GM12875 (cell line): ENCODE data around the gene PPFIBP2.
"Not testable (repeated sequence)": the region's sequence is repeated elsewhere in the genome, so short reads cannot be mapped to it uniquely, and the experiment has no call there.

ENCODE experiments used
- H3K4me3 ChIP-seq: one replicate; pipeline ENCODE4 v1.5.1; 2011; ENCODE audit warnings: low read depth, low read length, control low read depth
- TF ChIP-seq, protein P1 (sequence below): IDR thresholded peaks from 2 replicates; pipeline ENCODE4 v1.5.1; 2011; ENCODE audit warnings: low read depth, mild to moderate bottlenecking, control low read depth, inconsistent platforms, low read length, moderate library complexity, borderline replicate concordance; ENCODE audit not compliant: insufficient read depth

Gene PPFIBP2

DNA sequence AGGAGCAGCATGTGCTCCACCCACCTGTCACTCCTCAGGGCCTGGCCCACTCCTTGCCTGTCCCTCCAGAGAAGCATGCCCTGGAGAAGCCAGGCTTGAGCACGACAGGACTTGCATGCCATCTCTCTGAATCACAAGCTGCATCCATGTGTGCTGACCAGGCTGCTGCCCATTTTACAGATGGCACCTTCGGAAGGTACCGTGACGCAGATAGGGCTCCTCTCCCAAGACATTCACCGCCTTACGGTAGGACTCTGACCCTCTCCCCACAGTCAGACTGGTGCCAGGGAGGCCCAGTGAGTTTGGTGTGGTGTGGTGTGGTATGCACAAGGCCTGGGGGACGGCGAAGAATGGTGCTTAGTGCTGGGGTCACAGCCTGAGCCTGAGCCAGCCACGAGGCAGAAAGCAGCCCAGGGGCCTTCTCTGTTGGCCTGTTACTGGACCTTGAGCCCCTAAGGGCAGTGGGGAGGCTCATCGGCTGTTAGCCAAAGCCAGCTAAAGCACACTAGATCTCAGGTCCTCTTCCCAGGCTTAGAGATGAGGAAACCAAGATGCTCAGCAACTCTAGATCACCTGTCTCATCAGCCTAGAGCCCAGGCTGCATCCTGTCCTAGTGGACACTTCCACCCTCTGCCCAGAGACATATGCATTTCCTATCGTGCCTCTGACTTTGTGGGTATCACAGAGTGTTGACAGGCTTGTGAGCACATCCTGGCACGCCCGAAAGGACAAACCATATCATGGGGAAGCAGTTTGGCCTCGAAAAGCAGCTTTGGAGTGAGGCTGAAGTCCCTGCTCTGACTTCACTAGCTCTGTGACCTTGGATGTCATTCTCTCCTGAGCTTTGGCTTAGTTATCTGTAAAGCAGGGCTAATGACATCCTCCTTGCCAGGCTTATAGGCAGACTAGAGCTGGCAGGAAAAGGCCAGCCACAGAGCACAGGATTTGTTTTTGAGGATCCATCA lies 141.7 kb downstream of the PPFIBP2 start:
- H3K4me3 ChIP-seq: no peak overlapping the region
- TF ChIP-seq, protein P1, sequence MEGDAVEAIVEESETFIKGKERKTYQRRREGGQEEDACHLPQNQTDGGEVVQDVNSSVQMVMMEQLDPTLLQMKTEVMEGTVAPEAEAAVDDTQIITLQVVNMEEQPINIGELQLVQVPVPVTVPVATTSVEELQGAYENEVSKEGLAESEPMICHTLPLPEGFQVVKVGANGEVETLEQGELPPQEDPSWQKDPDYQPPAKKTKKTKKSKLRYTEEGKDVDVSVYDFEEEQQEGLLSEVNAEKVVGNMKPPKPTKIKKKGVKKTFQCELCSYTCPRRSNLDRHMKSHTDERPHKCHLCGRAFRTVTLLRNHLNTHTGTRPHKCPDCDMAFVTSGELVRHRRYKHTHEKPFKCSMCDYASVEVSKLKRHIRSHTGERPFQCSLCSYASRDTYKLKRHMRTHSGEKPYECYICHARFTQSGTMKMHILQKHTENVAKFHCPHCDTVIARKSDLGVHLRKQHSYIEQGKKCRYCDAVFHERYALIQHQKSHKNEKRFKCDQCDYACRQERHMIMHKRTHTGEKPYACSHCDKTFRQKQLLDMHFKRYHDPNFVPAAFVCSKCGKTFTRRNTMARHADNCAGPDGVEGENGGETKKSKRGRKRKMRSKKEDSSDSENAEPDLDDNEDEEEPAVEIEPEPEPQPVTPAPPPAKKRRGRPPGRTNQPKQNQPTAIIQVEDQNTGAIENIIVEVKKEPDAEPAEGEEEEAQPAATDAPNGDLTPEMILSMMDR: no peak

DNA sequence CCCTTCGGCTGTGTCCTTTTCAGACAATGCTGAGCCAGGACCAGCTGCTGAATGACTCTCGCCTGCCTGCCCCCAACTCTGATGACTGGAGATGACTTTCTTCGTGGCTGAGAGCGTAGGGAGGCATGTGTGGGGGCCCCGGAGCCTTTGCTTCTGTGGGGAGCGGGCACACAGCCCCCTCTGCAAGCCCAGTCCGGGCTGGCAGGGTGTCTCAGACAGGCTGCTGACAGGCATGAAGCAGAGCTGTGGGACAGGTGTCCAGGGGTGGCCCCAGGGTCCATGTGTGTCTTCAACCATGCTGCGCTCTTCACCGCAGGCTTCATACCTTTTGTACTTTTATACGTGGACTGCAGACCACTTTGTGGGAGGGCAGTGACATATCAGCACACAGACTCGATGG lies 142.9 kb downstream of the PPFIBP2 start:
- TF ChIP-seq, protein P1: no peak
- no peak overlapping the region for H3K4me3 ChIP-seq

DNA sequence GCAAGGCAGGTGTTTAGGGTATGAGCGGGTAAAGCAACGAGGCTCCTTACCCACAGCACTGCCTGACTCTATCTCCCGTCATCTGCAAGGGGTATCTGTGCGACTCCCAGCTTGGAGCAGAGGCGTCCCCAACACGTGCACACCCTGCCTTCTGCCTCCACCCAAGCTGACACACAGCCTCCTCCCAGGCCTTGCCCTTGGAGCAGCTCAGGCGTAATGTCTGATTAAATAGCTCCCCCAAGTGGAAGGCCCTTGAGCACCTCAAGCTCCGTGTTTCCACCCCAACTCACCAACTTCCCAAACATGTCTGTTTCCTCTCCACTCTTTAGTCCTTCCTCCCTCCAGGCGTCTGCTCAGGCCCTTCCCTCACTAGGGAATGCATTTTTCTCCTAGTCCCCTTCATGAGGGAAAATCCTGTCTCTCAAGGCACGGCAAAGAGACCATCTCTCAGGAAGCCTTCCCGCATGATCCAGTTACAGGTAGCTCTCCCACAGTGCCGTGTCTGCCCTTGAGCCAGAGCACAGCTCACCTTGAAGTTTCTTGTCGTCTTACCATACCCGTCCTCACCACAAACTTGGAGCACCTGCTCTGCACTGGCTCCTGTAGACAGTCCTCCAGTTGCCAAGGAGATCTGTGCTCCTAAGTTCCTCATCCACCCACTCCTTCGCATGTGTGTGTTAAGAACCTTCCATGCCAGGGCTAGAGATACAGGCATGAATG lies 143.7 kb downstream of the PPFIBP2 start:
- H3K4me3 ChIP-seq: no peak overlapping the region
- TF ChIP-seq, protein P1: 0 out of 2 replicates have a peak, but pooled peaks have one; percentile 5

DNA sequence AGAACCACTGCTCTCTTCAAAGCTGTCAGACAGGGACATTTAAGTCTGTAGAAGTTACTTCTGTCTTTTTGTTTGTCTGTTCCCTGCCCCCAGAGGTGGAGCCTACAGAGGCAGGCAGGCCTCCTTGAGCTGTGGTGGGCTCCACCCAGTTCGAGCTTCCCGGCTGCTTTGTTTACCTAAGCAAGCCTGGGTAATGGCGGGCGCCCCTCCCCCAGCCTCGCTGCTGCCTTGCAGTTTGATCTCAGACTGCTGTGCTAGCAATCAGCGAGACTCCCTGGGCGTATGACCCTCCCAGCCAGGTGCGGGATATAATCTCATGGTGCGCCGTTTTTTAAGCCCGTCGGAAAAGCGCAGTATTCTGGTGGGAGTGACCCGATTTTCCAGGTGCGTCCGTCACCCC lies 149.7 kb downstream of the PPFIBP2 start:
- H3K4me3 ChIP-seq: not testable (repeated sequence)

DNA sequence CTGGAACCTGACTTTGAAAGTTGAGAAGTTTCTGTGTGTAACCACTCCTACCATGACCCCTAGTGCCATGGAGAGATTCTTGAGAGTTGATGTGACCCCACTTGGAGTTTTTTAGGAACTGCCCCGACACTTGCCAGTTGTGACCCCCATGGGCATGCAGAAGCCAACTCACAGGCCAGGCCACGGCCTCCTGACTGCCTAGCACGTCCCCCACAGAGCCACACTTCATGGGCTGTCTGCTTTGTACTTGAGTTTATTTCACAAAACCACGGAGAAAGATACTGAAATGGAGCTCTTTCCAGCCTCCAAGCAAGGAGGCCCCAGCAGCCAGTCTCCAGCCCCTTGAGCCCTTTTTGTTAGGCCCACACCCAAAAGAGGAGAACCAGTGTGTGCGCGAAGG lies 151.1 kb downstream of the PPFIBP2 start:
- TF ChIP-seq, protein P1: no peak

DNA sequence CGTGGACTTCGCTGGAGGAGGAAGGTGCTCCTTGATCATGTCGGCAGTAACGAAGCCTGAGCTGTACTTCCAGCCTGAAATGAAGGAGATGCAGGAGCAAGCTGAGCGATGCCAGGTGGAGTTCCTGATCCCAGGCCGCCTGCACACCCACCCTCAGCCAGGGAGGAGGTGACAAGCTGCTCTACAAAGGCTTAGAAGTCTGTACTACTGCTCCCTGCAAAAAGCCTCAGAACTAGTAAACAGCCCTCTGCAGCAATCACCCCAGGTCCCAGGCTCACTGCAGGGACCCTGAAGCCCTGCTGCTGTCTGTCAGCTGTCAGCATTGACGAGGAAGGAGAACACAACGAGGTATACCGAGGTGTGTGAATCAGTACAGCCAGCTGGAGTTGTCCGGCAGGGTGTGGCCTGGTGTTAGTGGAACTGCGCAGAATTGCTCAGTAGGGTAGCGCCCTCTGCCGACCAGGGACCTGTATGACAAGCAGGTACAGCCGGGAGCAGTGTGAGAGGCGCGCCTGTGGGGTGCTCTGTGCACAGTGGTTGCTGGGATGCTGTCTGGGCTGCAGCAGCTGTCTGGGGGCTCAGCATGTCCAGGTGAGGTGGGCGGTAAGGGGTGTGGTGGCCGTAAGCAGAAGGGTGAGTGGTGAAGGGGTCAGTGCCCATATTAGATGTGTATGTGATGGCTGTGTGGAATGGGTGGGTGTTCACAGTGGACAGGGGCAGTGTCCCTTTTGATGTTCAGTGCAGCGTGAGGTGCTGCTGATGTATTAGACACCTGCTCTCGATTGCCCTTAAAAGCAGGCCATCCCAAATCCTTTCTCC lies 151.9 kb downstream of the PPFIBP2 start:
- TF ChIP-seq, protein P1: peak; percentile 95

More for the DNA sequence above, 151.1 kb downstream of the PPFIBP2 start:
- no peak overlapping the region for H3K4me3 ChIP-seq

More for the DNA sequence above, 151.9 kb downstream of the PPFIBP2 start:
- no peak overlapping the region for H3K4me3 ChIP-seq
